Activated CD4-positive, alpha-beta T cell treated with anti-CD3 and anti-CD28 coated beads for 24 hours (primary cell): ENCODE data around the gene COPA.
A peak's percentile ranks its signal among the peaks of the same experiment; 100 is the strongest.

Experiments
- DNase-seq, 2 donors: peaks; one replicate each; pipeline ENCODE4 v3.0.0-alpha.2; 2020; ENCODE audit warnings: low read depth in 2 of 2

COPA gene

GRCh38 chr1:160267284-160267991 is 75.6 kb downstream of the COPA start:
- DNase-seq, result no peak

GRCh38 chr1:160264795-160265307 is 78.2 kb downstream of the COPA start:
- no peak for DNase-seq

GRCh38 chr1:160261893-160262794 is 80.9 kb downstream of the COPA start, which contains the start of gene DCAF8:
Gene DCAF8, minus strand, starts transcription at chr1:160262549. Its CDS starts 18,541 bp downstream, at chr1:160244008.
- DNase-seq, result peak; percentile 96 to 98

GRCh38 chr1:160261556-160261892 is 81.5 kb downstream of the COPA start:
- DNase-seq, result peak; percentile 40 to 65

- no peak for DNase-seq
These were observed 82.4 kb downstream of the COPA start for GRCh38 chr1:160260406-160261382.

- DNase-seq, result no peak
These were observed 84.8 kb downstream of the COPA start for GRCh38 chr1:160258177-160258798.

GRCh38 chr1:160257411-160258015 is 85.5 kb downstream of the COPA start:
- no peak for DNase-seq

GRCh38 chr1:160256396-160257046 is 86.5 kb downstream of the COPA start:
- no peak for DNase-seq

- DNase-seq, result no peak
These were observed 87.2 kb downstream of the COPA start for GRCh38 chr1:160255781-160256300.

GRCh38 chr1:160251687-160252526 is 91.1 kb downstream of the COPA start:
- peak; percentile 10 to 20 for DNase-seq

- no peak for DNase-seq
These were observed 92.0 kb downstream of the COPA start for GRCh38 chr1:160251011-160251410.

GRCh38 chr1:160247053-160247452 is 96.0 kb downstream of the COPA start:
- DNase-seq, result no peak

- no peak for DNase-seq
These were observed 97.6 kb downstream of the COPA start for GRCh38 chr1:160245434-160245833.

GRCh38 chr1:160244209-160244608 is 98.8 kb downstream of the COPA start:
- DNase-seq, result no peak

GRCh38 chr1:160243767-160244166 is 99.3 kb downstream of the COPA start:
- DNase-seq, result no peak

- DNase-seq, result no peak
These were observed 103.3 kb downstream of the COPA start for GRCh38 chr1:160239582-160240299.
